ENCODE results near the gene GINS1.

GRCh38 chr20:25397096-25397495 is 10.4 kb upstream of the GINS1 start:
- TF ChIP-seq POLR2AphosphoS5 (IDR thresholded peaks at IDR 0.05) (no peak), CTCF (IDR thresholded peaks at IDR 0.05) (no peak)
